Subcutaneous adipose tissue (tissue), 4 donors: ENCODE data around the gene PLXNC1. TPM values are rescaled to one million over a fixed set of nuclear protein-coding genes. Genes with fewer than 3 reads are reported as not detected.

Experiments
- CTCF ChIP-seq: fragments of 450-650 bp; IDR thresholded peaks from one replicate; pipeline ENCODE4 v1.5.1; 2016; ENCODE audit warnings: low read depth, mild to moderate bottlenecking, control low read depth, antibody characterized with exemption, moderate library complexity
- total RNA-seq, 4 donors: library from RNA; depleted of rRNA; stranded (reverse); fragments of >200 nt; gene quantifications; one replicate each; pipeline ENCODE4 v1.1.0, GENCODE V29; 2016

The PLXNC1 gene
- total RNA-seq, 4 donors from 2014 or later: 5.7 to 32.3 (median 8.1) TPM

- no peak for TF ChIP-seq CTCF
These were observed 156.2 kb downstream of the PLXNC1 start for GRCh38 chr12:94304566-94305061.

GRCh38 chr12:94305130-94305957 is 157.0 kb downstream of the PLXNC1 start:
- TF ChIP-seq CTCF: no peak

- TF ChIP-seq CTCF: no peak
These were observed 160.2 kb downstream of the PLXNC1 start for GRCh38 chr12:94308612-94309011.

GRCh38 chr12:94309373-94309772 is 161.0 kb downstream of the PLXNC1 start:
- TF ChIP-seq CTCF: no peak

- TF ChIP-seq CTCF: no peak
These were observed 164.0 kb downstream of the PLXNC1 start for GRCh38 chr12:94312378-94312777.

- no peak for TF ChIP-seq CTCF
These were observed 169.8 kb downstream of the PLXNC1 start for GRCh38 chr12:94318181-94318580.

GRCh38 chr12:94320109-94320508 is 171.7 kb downstream of the PLXNC1 start:
- no peak for TF ChIP-seq CTCF
